WERI-Rb-1 (cell line): Measurements from ENCODE around the gene CREG1.

Experiments used
- DNase-seq: peaks from one replicate; pipeline ENCODE4 v3.0.0-alpha.2; 2020
- H3K27ac ChIP-seq: fragments of 250-450 bp; sonication (Bioruptor Pico); 2 replicates; pipeline ENCODE4 v1.5.1; 2020; ENCODE audit warnings: mild to moderate bottlenecking, moderate library complexity
- H3K27me3 ChIP-seq: fragments of 250-450 bp; sonication (Bioruptor Pico); 2 replicates; pipeline ENCODE4 v1.5.1; 2021; ENCODE audit warnings: mild to moderate bottlenecking, low read depth, moderate library complexity; ENCODE audit not compliant: insufficient read depth, severe bottlenecking
- H3K36me3 ChIP-seq: fragments of 250-450 bp; sonication (Bioruptor Pico); 2 replicates; pipeline ENCODE4 v1.5.1; 2020; ENCODE audit warnings: mild to moderate bottlenecking, moderate library complexity
- H3K4me3 ChIP-seq: 2 replicates; pipeline ENCODE4 v1.5.1; 2011; ENCODE audit warnings: low read depth, mild to moderate bottlenecking, control low read depth, low read length
- H3K9me3 ChIP-seq: fragments of 250-450 bp; sonication (Bioruptor Pico); 2 replicates; pipeline ENCODE4 v1.5.1; 2021; ENCODE audit warnings: mild to moderate bottlenecking, moderate library complexity; ENCODE audit not compliant: severe bottlenecking
- TF ChIP-seq, protein P1 (sequence below): IDR thresholded peaks from 2 replicates; pipeline ENCODE4 v1.5.1; 2011; ENCODE audit warnings: low read depth, mild to moderate bottlenecking, control low read depth, inconsistent platforms, low read length

Gene CREG1

DNA sequence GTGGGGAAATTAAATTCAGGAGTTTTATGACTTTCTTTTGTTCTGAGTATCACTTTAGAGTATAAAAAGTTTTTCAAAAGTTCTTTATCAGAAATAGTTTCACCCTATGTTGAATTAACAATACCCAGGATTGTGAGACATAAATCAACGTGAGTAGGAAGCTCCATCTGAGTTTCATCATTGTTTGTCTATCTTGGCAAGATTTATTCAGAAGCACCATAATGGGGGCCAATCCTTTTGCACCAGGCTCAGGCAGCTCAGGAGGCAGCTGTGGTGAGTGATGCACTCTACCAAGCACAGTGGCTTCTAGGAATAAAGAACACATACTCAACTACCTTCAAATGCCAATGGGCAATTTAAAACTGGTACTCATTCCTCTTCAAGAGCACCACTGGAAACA lies 12.0 kb downstream of the CREG1 start:
- Histone ChIP-seq H3K4me3 (no peak overlapping the region), H3K27me3 (no peaks in the 10 kb centered on the region), H3K9me3 (no peaks in the 10 kb centered on the region), H3K27ac (no peak overlapping the region), H3K36me3 (no peaks in the 10 kb centered on the region)
- TF ChIP-seq, protein P1, sequence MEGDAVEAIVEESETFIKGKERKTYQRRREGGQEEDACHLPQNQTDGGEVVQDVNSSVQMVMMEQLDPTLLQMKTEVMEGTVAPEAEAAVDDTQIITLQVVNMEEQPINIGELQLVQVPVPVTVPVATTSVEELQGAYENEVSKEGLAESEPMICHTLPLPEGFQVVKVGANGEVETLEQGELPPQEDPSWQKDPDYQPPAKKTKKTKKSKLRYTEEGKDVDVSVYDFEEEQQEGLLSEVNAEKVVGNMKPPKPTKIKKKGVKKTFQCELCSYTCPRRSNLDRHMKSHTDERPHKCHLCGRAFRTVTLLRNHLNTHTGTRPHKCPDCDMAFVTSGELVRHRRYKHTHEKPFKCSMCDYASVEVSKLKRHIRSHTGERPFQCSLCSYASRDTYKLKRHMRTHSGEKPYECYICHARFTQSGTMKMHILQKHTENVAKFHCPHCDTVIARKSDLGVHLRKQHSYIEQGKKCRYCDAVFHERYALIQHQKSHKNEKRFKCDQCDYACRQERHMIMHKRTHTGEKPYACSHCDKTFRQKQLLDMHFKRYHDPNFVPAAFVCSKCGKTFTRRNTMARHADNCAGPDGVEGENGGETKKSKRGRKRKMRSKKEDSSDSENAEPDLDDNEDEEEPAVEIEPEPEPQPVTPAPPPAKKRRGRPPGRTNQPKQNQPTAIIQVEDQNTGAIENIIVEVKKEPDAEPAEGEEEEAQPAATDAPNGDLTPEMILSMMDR: no peak
- no peak for DNase-seq

DNA sequence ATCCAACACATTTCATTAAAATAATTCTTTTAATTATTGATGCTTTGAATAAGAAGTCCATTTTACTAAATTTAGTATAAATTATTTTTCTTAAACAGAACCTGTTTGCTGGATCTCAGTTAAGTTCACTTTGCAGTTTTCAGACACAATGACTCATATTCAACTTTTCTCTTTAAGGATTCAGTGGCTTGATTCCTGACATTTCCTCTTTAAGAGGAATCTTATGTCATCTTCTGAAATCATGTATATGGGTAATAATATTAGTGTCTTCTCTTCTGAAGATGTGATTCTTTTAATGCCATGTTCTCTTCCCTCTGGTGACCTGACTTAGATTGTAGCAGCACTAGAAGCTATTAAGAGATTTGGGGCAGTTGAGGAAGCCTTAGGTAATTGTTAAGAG lies 12.6 kb downstream of the CREG1 start:
- H3K27me3 ChIP-seq: no peaks in the 10 kb centered on the region
- TF ChIP-seq, protein P1: no peak
- no peak overlapping the region for H3K4me3 ChIP-seq
- no peak overlapping the region for H3K27ac ChIP-seq
- H3K36me3 ChIP-seq: no peaks in the 10 kb centered on the region
- no peak for DNase-seq
- no peaks in the 10 kb centered on the region for H3K9me3 ChIP-seq

DNA sequence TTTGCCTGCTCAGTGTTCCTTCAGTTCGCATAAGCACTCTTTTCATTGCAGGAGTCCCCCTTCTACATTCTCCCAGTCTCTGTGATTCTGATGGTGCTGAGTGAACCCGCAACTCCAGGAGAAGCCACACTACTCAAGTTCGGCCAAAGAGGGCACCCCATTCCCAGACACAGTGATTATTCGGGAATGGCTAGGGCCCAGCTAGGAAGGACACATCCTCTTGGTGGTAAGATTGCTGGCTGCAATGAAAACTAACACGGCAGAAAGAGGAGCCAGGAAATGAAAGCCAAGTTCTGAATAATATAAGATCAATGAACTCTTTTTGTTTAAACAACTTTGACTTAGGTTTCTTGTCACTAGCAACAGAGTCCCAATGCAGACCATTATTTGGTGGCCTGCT lies 14.9 kb downstream of the CREG1 start:
- no peaks in the 10 kb centered on the region for H3K9me3 ChIP-seq
- H3K4me3 ChIP-seq: no peak overlapping the region
- TF ChIP-seq, protein P1: no peak
- no peak overlapping the region for H3K27ac ChIP-seq
- DNase-seq: no peak
- H3K27me3 ChIP-seq: no peaks in the 10 kb centered on the region
- H3K36me3 ChIP-seq: no peaks in the 10 kb centered on the region

DNA sequence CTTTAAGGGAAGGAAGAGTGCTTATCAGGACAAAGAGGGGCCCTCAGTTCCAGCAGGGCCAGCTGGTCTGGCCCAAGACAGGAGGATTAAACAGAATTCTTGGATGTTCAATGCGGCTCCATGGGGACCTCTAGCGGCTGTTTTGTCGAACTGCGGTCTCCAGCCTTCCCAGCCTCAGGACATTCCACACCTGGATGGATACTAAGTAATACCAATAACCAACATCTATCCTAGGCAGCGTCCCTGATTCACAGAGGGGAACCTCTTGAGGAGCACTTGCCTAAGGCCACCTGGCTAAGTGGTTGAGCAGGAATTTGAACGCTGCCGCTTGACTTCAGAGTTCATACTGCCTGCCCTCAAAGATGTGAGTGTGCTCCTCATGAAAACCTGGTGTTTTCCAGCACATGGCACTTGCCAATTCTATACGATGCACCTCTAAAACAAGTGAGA lies 19.7 kb downstream of the CREG1 start:
- Histone ChIP-seq H3K27ac (peak overlapping the region; percentile 23; the same call in 1 of the 2 replicates), H3K4me3 (no peak overlapping the region), H3K9me3 (no peaks in the 10 kb centered on the region), H3K36me3 (no peaks in the 10 kb centered on the region), H3K27me3 (no peaks in the 10 kb centered on the region)
- DNase-seq: peak; percentile 56
- TF ChIP-seq, protein P1: peak; percentile 70

DNA sequence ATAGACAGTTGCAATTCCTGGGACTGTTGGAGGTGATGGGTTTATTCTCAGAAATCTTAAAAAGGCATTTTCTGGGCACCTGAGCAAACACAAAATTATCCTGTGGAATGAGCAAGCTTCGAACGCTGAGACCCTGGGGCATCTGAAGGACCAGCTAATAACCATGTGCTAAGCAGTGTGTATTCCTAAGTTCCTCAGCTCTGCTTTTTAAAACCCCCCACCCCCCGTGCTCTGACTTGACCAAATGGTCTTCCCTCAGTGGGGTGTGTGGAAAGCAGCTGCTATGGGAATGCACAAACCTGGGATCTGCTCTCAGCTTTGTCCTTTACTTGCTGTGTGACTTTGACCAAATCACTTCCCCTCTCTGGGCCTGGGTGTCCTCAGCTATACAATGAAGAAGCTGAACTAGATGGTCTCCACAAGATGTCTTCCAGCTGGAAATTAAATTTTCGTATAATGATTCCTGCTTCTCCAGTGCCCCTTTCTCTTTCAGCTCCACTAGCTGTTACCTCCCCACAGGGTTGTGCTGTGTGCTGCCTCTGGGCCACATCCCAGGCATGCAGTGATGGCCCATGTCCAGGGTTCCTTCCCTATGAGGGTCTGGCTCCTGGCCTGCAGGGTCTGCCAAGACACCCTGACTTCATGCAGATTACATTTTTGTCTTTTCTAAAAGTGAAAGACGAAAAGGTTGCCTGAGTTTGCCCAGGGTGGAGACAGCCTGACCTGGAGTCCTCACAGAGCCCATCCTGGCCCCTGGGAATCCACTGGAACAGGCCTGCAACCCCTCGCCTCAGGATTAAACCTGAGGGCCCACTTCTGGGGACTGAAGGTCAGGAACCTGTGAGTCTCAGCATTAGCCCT lies 20.4 kb downstream of the CREG1 start:
- Histone ChIP-seq H3K27me3 (no peaks in the 10 kb centered on the region), H3K9me3 (no peaks in the 10 kb centered on the region), H3K36me3 (no peaks in the 10 kb centered on the region), H3K27ac (peak overlapping the region; percentile 23), H3K4me3 (no peak overlapping the region)
- TF ChIP-seq, protein P1: no peak
- DNase-seq: no peak
